SJCRH30 (cell line): ENCODE results near the gene ATP7B. TPM values are rescaled to one million over a fixed set of nuclear protein-coding genes. Genes with fewer than 3 reads are reported as not detected.

Source experiments
- DNase-seq, 2 experiments: peaks; one replicate each; pipeline ENCODE4 v3.0.0-alpha.2; 2015 to 2020
- H3K27ac ChIP-seq: fragments of 250-450 bp; sonication (Bioruptor Pico); 2 replicates; pipeline ENCODE4 v1.5.1; 2020; ENCODE audit warnings: mild to moderate bottlenecking, moderate library complexity
- H3K27me3 ChIP-seq: fragments of 250-450 bp; sonication (Bioruptor Pico); 2 replicates; pipeline ENCODE4 v1.5.1; 2020; ENCODE audit warnings: mild to moderate bottlenecking, moderate library complexity
- H3K36me3 ChIP-seq: fragments of 250-450 bp; sonication (Bioruptor Pico); 2 replicates; pipeline ENCODE4 v1.5.1; 2020; ENCODE audit warnings: mild to moderate bottlenecking, moderate library complexity
- H3K4me1 ChIP-seq: fragments of 250-450 bp; sonication (Bioruptor Pico); 2 replicates; pipeline ENCODE4 v1.5.1; 2020; ENCODE audit warnings: mild to moderate bottlenecking, moderate library complexity
- H3K4me3 ChIP-seq: fragments of 250-450 bp; sonication (Bioruptor Pico); 2 replicates; pipeline ENCODE4 v1.5.1; 2020; ENCODE audit warnings: mild to moderate bottlenecking, moderate library complexity
- H3K9me3 ChIP-seq: fragments of 250-450 bp; sonication (Bioruptor Pico); replicated peaks from 2 replicates; pipeline ENCODE4 v1.5.1; 2020; ENCODE audit warnings: mild to moderate bottlenecking, moderate library complexity
- total RNA-seq: library from RNA; depleted of rRNA; stranded (reverse); fragments of >200 nt; shearing (Covaris generic); gene quantifications from 2 replicates; pipeline ENCODE4 v1.2.3, GENCODE V29; 2014

The ATP7B gene
- total RNA-seq, 1 experiment from 2014 or later: 1.8 TPM

GRCh38 chr13:51976423-51976822 lies 34.8 kb downstream of the ATP7B start:
- Histone ChIP-seq H3K4me1 (no peaks in the 10 kb centered on the region), H3K36me3 (no peaks in the 10 kb centered on the region), H3K4me3 (no peak overlapping the region), H3K27me3 (no peaks in the 10 kb centered on the region), H3K27ac (no peak overlapping the region), H3K9me3 (no peaks in the 10 kb centered on the region)
- no peak for DNase-seq

GRCh38 chr13:51974482-51974881 lies 36.8 kb downstream of the ATP7B start:
- Histone ChIP-seq H3K36me3 (no peaks in the 10 kb centered on the region), H3K9me3 (no peaks in the 10 kb centered on the region), H3K4me3 (no peak overlapping the region), H3K27ac (no peak overlapping the region), H3K27me3 (no peaks in the 10 kb centered on the region), H3K4me1 (no peaks in the 10 kb centered on the region)
- no peak for DNase-seq

GRCh38 chr13:51971520-51972426 lies 39.5 kb downstream of the ATP7B start:
- Histone ChIP-seq H3K27me3 (no peaks in the 10 kb centered on the region), H3K4me1 (no peaks in the 10 kb centered on the region), H3K27ac (no peak overlapping the region), H3K9me3 (no peaks in the 10 kb centered on the region), H3K36me3 (no peaks in the 10 kb centered on the region), H3K4me3 (no peak overlapping the region)
- no peak for DNase-seq

- H3K27me3 ChIP-seq: no peaks in the 10 kb centered on the region
- H3K4me3 ChIP-seq: no peak overlapping the region
- DNase-seq: no peak
- H3K4me1 ChIP-seq: no peaks in the 10 kb centered on the region
- no peaks in the 10 kb centered on the region for H3K36me3 ChIP-seq
- no peaks in the 10 kb centered on the region for H3K9me3 ChIP-seq
- H3K27ac ChIP-seq: no peak overlapping the region
Observed at GRCh38 chr13:51970349-51970748, 40.9 kb downstream of the ATP7B start.

GRCh38 chr13:51967482-51968446 lies 43.5 kb downstream of the ATP7B start:
- Histone ChIP-seq H3K9me3 (no peaks in the 10 kb centered on the region), H3K4me3 (no peak overlapping the region), H3K27ac (no peak overlapping the region), H3K27me3 (no peaks in the 10 kb centered on the region), H3K4me1 (no peaks in the 10 kb centered on the region), H3K36me3 (no peaks in the 10 kb centered on the region)
- no peak for DNase-seq

GRCh38 chr13:51966186-51966585 lies 45.1 kb downstream of the ATP7B start:
- no peaks in the 10 kb centered on the region for H3K9me3 ChIP-seq
- H3K4me3 ChIP-seq: no peak overlapping the region
- no peaks in the 10 kb centered on the region for H3K27me3 ChIP-seq
- no peaks in the 10 kb centered on the region for H3K4me1 ChIP-seq
- H3K36me3 ChIP-seq: no peaks in the 10 kb centered on the region
- DNase-seq: no peak
- no peak overlapping the region for H3K27ac ChIP-seq

GRCh38 chr13:51961493-51962403 lies 49.5 kb downstream of the ATP7B start:
- H3K27me3 ChIP-seq: no peaks in the 10 kb centered on the region
- H3K4me3 ChIP-seq: no peak overlapping the region
- no peaks in the 10 kb centered on the region for H3K9me3 ChIP-seq
- H3K27ac ChIP-seq: no peak overlapping the region
- DNase-seq: no peak
- no peaks in the 10 kb centered on the region for H3K36me3 ChIP-seq
- H3K4me1 ChIP-seq: no peaks in the 10 kb centered on the region

GRCh38 chr13:51960766-51961165 lies 50.5 kb downstream of the ATP7B start:
- DNase-seq: no peak
- no peaks in the 10 kb centered on the region for H3K27me3 ChIP-seq
- no peak overlapping the region for H3K27ac ChIP-seq
- H3K9me3 ChIP-seq: no peaks in the 10 kb centered on the region
- no peaks in the 10 kb centered on the region for H3K36me3 ChIP-seq
- H3K4me1 ChIP-seq: peaks cover 4% of the 10 kb centered on the region; the same call in 1 of the 2 replicates
- H3K4me3 ChIP-seq: no peak overlapping the region

GRCh38 chr13:51959773-51960172 lies 51.5 kb downstream of the ATP7B start:
- no peak overlapping the region for H3K27ac ChIP-seq
- no peak for DNase-seq

GRCh38 chr13:51958217-51958547 lies 53.1 kb downstream of the ATP7B start:
- peaks cover 13% of the 10 kb centered on the region for H3K4me1 ChIP-seq
- no peaks in the 10 kb centered on the region for H3K9me3 ChIP-seq
- no peak for DNase-seq
- H3K36me3 ChIP-seq: no peaks in the 10 kb centered on the region
- no peaks in the 10 kb centered on the region for H3K27me3 ChIP-seq
- H3K27ac ChIP-seq: no peak overlapping the region
- H3K4me3 ChIP-seq: no peak overlapping the region

More at GRCh38 chr13:51959773-51960172, 51.5 kb downstream of the ATP7B start:
- H3K4me1 ChIP-seq: peaks cover 9% of the 10 kb centered on the region
- no peaks in the 10 kb centered on the region for H3K9me3 ChIP-seq
- H3K4me3 ChIP-seq: no peak overlapping the region
- H3K36me3 ChIP-seq: no peaks in the 10 kb centered on the region
- no peaks in the 10 kb centered on the region for H3K27me3 ChIP-seq

GRCh38 chr13:51957377-51958216 lies 53.7 kb downstream of the ATP7B start:
- DNase-seq: no peak

GRCh38 chr13:51956717-51957116 lies 54.5 kb downstream of the ATP7B start:
- Histone ChIP-seq H3K27me3 (no peaks in the 10 kb centered on the region), H3K9me3 (no peaks in the 10 kb centered on the region), H3K4me1 (peaks cover 13% of the 10 kb centered on the region), H3K27ac (no peak overlapping the region), H3K4me3 (no peak overlapping the region), H3K36me3 (no peaks in the 10 kb centered on the region)
- DNase-seq: no peak

More at GRCh38 chr13:51957377-51958216, 53.7 kb downstream of the ATP7B start:
- H3K36me3 ChIP-seq: no peaks in the 10 kb centered on the region
- no peak overlapping the region for H3K4me3 ChIP-seq
- H3K9me3 ChIP-seq: no peaks in the 10 kb centered on the region
- peaks cover 13% of the 10 kb centered on the region for H3K4me1 ChIP-seq
- H3K27me3 ChIP-seq: no peaks in the 10 kb centered on the region
- no peak overlapping the region for H3K27ac ChIP-seq

GRCh38 chr13:51955816-51956603 lies 55.2 kb downstream of the ATP7B start:
- Histone ChIP-seq H3K27me3 (no peaks in the 10 kb centered on the region), H3K4me1 (peaks cover 13% of the 10 kb centered on the region), H3K36me3 (no peaks in the 10 kb centered on the region), H3K9me3 (no peaks in the 10 kb centered on the region), H3K27ac (no peak overlapping the region), H3K4me3 (no peak overlapping the region)
- peak; percentile 8 to 15 for DNase-seq
